Keratinocyte (primary cell): Measurements from ENCODE around the gene USP17L22.
"Not testable (repeated sequence)": the region's sequence is repeated elsewhere in the genome, so short reads cannot be mapped to it uniquely, and the experiment has no call there.

Source experiments
- CTCF ChIP-seq, 3 experiments: IDR thresholded peaks in 1 of 3; conservative IDR thresholded peaks in 1 of 3; optimal IDR thresholded peaks in 1 of 3; 2 replicates in 2 of 3; 3 replicates in 1 of 3; pipeline versions ENCODE3 to v1.5.1; 2011; ENCODE audit warnings: low read length in 3 of 3, mild to moderate bottlenecking in 3 of 3, moderate library complexity in 2 of 3, control low read depth in 1 of 3, inconsistent platforms in 1 of 3; ENCODE audit not compliant: insufficient read depth in 2 of 3; ENCODE audit errors: extremely low read depth in 1 of 3
- EZH2 ChIP-seq: IDR thresholded peaks from one replicate; pipeline ENCODE4 v1.6.1; 2012; ENCODE audit warnings: inconsistent platforms, mild to moderate bottlenecking, low read length, moderate library complexity

GRCh38 chr4:9257824-9258223 lies 9.6 kb upstream of the USP17L22 start, which contains the start of gene USP17L20:
- not testable (repeated sequence) for TF ChIP-seq CTCF (optimal IDR thresholded peaks at IDR 0.05 in 1 of 3, IDR thresholded peaks at IDR 0.05 in 1 of 3, conservative IDR thresholded peaks at IDR 0.05 in 1 of 3; ENCODE audit: extremely low read depth in 1 of 3, insufficient read depth in 2 of 3, low read length in 3 of 3); EZH2
